ENCODE results near the gene FPGS.
"Not testable (repeated sequence)": the region's sequence is repeated elsewhere in the genome, so short reads cannot be mapped to it uniquely, and the experiment has no call there.

FPGS gene

DNA sequence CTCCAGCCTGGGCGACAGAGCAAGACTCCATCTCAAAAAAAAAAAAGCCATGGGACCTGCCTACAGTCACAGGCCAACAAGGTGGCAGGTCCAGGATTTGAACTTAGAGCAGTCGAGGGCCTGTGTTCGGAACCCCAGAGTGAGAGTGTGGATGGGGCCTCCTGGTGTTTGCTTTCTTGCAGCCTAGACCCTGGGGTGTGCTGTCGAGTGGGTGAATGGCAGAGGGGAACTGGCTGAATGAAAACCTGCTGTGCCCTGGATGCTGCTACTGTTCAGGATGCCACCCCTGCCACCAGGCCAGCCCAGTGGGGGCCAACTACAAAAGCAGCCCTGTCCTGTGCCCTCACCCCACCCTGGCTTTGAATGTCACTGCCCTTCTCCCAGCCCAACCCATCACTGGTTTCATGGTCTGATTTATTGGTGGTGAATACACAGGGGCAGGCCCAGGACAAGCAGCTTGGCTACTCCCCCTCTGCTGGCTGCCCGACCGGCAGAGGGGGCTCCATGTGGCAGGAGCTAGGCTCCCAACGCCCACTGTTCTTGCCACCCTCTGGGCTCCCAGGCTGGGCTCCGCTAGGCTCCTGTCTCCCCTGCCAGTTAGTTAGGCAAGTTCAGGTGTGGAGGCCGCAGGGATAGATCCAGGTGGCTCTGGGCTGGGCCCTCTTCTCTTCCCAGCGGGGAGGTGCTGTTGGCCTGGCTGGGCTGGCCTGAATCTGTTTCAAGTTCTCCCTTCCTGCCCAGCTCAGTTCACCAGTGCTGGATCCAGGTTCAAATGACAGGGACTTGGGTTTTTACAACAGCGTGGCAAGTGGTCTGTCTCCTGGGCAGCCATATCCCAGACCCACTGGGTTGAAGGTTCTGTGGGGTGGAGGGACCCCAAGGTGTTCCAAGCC, 12.2 kb downstream of the FPGS start:
- DNase-seq = no peak

DNA sequence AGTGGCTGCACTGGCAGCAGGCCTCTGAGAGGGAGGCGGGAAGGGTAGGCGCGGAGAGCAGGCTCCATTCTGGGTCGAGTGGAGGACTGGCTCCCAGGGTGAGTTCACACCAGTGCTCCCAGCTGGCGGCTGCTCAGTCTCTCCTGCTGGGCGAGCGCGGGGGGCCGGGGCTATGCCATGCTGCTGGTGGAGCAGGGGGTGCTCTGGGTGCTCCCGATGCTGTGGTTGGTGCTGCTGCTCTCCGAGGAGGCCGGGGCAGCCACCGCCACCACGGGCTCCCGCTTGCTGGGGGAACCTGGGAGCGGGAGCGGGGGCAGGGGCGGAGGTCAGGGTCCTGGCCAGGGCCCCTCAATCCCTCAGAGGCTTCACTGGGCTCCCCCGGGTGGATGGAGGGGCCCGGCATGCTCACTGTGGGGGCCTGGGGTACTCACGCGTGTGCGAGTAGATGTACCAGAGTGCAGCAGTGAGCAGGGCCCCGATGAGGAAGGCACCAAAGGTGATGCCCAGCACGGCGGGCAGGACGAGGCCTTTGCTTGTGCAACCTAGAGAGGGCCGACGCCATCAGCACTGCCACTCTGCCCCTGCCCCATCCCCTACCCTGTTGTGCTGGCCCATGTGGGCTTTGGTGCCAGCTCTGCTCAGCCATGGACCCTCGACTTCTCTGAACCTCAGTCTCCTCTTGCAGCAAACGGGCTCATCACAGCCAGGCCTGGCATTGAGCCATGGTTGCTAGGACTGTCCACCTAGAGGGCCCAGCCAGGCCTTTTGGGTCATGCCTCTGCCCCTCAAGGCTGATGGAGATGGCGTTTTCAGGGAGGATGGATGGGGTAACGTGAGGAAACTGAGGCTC, 13.1 kb downstream of the FPGS start:
- DNase-seq = no peak

DNA sequence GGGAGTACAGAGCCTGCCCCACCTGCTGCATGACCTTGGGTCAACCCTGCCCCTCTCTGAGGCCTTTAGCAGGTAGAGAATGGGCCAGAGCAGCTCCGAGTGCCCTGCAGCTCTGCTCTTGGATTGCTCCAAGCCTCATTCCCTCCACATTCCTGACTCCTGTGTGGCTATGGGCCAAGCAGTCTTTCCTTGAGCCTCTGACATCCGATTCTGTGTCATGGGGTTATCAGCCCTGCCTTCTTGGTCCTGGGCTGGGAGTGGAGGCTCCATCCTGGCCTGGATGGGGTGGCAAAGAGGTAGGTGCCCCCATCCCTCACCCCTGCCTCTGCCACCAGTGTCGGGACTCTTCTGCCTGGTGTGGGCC, 13.7 kb downstream of the FPGS start:
- DNase-seq = no peak

DNA sequence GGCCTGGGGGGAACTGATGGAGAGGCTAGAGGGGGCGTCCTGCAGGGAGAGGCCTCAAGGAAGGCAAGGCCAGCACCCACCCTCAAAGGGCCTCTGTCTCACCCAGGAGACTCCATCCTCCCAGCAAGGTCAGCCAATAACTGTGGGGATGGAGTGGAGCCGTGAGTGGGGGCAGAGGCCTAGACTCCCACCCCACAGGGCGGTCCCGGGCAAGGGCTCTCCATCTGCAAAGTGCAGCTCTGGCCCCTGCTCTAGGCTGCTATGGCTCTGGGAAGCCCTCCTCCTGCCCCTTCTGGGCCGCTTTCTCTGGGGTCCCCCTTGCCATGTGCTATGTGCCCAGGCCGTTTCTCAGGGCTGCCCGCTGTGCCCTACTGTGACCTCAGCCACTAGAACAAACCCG, 14.0 kb downstream of the FPGS start:
- DNase-seq = no peak

DNA sequence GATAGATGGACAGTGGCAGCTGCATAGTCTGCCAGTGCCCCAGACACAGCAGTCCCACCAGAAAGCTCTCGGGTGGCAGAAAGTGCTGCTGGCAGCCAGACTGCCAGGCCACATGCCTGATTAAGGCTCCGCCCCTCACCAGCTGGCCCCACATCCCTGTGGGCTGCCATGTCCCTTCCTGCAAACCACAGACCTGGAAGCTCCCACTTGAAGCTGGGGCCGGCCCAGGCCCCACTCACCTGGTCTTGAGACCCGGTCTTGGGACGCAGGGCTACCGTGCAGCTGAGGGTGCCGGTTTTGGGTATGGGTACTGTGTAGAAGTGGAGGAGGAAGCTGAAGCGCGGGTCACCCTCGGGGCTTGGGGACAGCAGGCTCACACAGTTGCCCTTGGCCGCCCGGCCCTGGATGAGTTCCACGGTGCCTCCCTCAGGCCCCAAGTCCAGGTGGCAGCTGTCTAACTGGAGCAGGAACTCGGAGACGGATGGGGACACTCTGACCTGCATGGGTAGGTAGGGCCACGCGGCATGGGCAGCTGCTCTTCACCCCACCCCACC, 15.3 kb downstream of the FPGS start:
- no peak for DNase-seq

DNA sequence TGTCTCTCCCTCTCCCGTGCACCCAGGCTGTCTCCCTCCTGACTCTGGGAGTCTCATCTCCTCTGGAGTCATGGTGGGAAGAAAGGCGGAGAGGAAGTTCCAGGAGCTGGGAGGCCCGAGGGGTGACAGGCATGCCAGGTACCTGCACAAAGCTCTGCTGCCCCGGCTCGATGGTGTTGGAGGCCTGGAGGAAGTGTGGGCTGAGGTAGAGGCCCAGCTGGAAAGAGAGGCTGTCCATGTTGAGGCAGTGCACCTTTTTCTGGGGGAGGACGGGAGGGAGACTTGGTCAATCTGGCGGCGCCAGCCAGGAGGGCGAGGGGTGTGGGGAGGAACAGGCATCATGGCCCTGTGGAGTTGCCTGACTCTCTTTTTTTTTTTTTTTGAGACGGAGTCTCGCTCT, 15.9 kb downstream of the FPGS start:
- no peak for DNase-seq

DNA sequence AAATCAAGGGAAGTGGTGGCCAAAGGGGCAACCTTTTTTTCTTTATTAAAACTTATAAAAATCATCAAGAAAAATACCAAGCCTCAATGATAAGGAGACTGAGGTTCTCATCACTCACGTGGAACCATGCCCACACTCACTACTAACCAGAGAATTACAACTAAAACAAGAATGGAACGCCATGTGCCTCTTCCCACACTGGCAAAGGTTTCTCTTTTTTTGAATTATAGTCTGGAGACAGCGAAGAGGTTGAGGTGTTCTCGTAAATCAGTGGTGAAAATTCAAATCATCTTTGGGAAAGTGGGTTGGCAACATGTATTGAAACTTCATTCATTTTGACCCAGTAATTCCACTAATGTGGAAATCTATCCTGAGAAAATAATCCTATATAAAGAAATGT, 19.4 kb downstream of the FPGS start:
- DNase-seq = no peak

DNA sequence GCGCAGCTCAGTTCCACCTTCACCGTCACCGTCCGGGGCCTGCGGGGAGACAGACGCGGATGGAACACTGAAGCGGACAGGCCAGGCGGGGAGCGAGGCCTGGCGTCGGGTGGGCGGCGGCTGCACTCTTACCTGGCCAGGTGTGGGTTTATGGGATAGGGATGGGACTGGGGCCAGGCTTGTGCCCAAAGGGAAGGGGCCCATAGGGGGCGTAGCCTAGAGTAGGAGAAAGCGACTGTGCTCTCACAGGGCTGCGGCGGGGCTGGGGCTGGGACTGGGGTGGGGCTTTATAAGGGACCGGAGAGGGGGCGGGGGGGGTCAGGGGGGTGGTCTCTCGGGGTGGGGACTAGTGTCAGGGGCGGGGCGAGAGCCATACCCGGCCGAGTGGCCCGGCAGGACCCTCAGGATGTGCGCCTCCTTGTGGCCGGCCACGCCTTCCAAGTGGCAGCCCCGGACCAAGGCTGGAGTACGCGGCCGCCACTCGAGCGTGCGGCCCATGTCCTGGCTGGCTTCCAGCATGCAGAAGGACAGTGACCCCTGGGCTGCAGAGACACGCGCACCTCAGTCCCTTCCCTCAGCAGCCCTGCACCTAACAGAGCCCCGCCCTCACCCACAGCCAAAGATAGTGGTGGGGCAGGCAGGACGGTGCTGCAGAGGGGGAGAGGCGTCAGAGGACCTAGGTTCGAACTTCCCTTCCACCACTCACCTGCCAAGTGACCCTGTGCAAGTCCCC, 22.8 kb downstream of the FPGS start:
- DNase-seq = no peak

DNA sequence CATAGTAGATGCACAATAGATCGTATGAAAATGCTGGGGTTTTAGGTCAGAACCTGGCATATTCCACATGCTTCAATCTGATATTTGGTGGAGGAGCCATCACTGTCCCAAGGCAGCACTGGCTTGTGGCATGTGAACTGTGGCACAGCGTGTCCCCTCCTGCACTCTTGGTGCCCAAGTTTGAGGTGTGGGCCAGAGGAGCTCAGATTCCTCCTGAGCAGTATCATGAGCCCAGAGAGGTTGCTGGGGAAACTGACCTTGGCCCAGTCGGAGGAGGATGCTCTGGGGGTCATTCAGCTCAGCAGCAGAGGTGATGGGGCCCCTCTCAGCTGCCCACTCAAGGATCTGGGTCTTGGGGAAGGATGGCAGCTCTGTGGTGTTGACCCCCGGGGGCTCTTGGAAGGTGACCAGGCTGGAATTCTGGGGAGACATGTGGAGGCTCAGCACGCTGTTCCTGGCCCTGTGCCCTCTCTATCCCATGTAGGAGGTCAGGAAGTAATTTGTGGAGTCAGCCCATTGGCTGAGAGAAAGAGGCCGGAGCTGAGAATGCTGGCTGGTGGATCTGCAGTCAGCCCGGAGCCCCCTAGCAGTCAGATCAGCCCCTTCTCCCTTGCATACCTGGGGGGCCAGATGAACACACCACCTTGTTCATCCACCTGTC, 23.7 kb downstream of the FPGS start:
- no peak for DNase-seq

DNA sequence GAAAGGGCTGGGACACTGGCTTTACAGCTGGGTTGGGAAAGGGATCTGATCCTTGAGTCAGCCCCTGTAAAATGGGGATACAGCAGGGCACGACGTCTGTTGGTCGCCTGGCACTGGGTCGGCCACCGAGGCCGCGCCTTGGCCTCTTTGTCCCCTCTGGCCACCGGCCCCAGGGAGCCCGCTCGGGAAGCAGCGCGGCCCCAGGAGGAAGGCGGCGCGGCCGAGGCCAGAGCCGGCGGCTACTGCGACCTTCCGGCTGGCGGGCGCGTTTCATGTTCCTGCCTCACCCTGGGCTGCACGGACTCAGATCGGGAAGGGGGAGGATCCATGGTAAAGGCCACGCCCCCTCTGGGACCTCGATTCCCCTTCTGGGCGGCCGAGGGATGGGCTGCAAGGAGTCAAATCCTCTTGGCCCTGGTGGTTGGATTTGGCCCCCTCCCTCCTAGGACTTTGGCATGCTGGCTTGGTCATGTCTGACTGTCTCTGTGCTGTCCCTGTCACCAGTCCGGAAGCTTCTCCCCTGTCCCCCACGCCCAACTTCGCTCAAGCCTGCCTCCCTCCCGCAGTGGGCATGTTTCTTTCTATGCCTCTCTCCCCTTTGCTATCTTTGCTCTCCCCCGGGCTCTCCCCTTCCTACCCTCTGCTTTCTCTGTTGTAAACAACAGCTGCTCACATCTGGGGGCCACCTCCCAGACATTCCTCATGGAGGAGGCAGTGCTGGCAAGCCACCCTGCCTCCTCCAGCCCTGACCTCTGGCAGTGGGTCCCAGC, 25.8 kb downstream of the FPGS start:
- DNase-seq = no peak

DNA sequence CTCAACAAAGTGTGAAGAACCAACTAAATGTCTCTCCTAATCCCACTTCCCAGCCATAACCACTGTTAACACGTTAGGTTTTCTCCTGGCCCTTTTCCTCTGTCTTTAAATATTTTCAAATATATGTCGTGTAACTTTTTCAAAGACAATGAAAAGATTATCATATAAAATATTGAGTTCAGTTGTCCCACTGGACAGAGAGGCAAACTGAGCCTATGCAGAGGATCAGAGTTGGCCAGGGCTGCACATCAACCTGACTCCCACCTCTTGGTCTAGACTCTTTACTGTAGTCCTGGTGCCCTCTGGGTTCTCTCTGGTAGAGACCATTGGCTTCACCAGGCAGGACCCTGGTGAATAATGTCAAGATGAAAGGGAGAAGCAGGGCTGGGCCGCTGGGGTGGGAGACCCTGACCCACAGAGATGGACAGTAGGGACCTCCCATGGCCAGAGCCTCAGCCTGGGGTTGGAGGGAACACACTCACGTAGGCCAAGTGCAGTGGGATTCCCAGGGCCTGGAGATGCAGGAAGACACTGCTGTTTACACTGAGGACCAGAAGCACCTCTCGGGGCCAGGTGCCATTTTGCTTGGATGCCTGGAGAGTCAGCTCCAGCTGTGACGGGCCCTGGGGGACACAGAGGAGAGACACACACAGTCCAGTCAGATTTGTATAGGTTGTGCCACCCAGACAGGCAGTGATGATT, 26.7 kb downstream of the FPGS start:
- DNase-seq = no peak

DNA sequence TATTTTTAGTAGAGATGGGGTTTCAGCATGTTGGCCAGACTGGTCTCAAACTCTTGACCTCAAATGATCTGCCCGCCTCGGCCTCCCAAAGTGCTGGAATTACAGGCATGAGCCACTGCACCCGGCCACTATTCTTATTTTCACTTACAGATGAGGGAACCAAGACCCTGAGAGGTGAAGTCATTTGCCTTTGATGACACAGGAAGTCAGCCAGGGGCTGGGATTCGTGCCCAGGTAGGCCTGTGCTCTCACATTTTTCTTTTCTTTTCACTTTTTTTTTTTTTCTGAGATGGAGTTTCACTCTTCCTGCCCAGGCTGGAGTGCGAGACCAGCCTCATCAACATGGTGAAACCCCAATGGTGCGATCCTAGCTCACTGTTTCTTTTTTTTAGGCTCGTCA, 29.6 kb downstream of the FPGS start:
- no peak for DNase-seq

DNA sequence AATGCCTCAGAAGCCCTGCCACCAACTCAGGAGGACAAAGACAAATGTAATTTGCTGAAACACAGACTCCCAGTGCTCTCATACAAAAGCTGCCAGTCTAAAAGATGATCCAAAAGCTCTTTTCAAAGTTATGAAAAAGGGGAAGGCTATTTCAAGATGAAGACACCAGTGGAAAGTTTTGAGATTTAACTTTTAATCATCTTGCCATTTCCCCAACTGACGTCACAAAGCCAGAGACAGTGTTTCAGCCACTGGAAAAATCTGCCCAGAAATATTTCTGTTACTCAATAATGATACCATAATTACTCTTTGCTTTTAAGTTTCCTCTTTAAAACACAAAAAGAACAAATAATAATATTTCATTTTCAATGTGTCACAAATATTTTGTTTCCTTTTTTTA, 30.9 kb downstream of the FPGS start:
- no peak for DNase-seq

DNA sequence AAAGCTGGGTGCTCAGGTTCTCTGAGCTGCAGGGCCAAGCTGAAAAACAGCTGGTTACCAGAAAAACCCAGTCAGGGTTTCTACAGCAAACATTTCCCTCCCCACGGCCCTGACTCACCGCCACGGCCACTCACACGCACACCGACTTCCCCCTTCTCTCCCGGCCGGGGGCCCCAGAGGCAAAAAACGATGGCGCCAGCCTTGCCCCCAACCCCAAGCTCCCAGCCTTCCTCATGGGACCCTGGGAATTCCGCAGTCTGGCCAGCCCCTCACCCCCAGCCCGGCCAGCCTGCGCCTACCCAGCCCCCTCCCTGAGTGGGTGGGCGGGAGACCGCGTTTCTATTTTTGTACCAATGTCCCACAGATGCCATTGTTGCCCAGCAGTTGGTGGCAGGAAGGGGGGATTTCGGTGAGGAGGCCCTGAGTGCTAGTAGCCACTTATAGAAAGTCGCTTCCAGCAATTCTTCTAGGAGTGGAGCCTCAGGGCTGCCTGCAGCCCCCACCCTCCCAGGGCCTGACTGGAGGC, 33.4 kb downstream of the FPGS start:
- DNase-seq = peak; percentile 8

DNA sequence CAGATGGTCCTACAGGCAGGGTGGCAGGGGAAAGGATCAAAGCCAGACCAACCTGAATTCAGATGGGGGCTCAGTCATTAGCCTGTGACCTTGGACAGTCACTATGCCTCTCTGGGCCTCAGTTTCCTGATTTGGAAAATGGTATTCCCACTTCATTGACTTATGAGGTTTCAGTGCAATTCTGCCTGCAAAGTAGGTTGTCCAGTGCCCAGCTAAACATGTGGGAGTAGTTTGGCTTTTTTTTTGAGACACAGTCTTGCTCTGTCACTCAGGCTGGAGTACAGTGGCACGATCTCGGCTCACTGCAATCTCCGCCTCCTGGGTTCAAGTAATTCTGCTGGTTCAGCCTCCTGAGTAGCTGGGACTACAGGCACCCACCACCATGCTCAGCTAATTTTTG, 33.9 kb downstream of the FPGS start:
- DNase-seq = not testable (repeated sequence)

DNA sequence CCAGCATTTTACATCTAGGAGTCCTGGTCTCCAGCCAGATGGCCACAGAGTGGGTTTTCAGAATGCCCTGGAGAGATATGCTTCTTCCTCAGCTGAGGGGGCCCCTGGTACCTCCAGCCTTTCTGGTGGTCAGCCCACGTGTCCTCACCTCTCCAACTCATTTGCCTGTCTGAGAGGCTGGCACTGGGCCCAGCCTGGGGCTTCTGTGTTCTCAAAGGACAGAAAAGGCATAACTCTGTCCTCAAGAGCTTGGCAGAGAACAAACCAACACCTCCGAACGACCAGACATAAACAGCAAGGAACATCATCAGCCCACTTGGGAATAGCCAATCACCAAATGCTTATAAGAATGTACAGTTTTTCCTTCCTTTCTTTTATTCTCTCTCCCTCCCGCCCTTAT, 34.7 kb downstream of the FPGS start:
- no peak for DNase-seq

DNA sequence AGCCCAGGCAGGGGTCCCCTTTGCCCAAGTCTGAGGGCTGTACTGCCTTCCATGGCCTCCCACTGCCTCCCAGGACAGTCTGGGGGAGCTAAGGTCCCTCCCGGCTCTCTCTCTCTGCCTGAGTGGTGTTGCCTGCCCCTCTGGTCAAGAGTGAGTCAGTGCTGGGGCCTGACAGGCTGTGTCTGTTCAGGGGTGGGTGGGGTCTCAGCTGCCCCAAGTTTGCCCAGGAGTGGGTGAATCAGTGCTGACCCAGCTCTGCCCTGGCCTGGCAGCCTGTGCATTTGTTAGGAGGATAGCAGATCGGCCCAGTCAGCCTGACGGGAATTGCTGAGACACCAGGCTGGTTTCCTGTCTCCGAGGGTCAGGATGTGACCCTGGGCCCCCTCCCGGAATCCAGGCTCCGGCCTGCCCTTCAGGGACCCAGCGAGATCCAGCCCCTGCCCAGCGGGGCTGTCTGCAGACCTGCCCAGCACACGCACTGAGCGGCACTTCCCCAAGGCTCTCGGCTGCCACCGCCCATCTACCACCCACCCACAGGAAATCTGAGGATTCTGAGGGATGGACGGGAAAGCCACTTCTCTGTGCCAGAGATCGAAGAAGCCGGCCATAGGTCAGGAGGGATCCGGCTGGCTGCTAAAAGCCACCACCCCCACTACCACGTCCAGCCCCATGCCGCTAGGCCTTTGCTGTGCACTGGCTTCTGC, 35.8 kb downstream of the FPGS start:
- peak; percentile 67 for DNase-seq

DNA sequence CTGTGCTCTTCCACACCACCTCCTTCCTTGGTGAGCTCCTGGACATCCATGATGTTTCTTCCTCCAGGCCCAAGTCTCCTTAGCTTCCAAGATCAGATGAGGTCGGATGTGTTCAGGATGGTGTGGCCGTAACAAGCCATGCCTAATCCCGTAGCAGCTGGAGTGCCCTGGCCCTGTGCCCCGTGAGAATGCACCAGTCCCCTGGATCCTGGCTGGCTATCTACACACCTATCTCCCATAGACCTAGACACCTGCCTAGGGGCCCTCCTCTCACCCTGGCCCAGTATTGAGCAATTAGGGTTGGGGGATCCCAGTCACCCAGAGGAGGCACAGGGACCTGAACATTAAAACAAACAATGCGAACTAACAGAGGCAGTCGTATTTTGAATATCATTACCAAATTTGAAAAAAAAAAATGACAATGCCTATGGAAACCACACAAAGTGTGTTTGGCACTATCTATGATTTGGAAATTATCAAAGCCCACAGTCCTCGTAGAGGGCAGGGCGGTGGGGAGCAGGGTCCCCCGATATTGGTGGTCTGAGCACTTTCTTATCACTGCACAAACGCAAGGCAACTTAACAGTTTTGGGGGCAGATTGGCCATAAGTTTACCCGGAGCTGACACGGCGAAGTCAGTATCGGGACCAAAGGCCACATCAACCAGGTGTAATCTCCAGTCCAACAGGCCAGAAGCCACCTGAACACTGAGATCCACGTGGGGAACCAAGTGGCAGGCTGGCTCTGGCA, 38.6 kb downstream of the FPGS start:
- DNase-seq = no peak

DNA sequence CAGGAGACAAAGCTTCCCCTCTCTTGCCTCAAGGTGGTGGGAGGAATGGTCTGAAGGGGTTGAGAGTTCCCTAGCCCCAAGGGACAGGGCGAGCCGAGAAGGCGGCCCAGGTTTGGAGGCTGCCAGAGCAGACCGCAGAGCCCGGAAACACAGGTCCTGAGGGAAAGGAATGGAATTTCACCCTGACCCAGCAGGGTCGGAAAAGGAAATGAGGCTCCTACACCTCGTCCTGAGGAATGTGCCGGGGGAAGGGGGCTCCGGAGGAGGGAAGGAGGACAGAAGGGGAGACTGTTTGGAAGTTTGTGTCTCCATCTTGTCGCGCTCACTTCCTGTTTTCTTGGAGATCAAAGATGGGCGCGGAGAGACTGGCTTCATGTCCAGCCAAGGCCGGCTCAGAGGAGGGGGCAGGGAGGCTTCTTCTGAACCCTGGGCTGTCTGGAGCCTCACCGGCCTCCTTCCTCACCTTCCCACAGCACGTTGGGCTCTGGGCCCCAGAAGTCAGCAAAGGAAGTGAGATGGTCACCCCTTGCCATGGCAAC, 42.2 kb downstream of the FPGS start:
- no peak for DNase-seq

Measured in T1000 (cell line).